DMS 273 treated with DMSO at 0.1 percent for 48 hours (cell line): ENCODE data around the gene RPH3AL.
A peak's percentile ranks its signal among the peaks of the same experiment; 100 is the strongest.

ENCODE experiments used
- DNase-seq: peaks from one replicate; lab custom pipeline; 2025; lab: John Stamatoyannopoulos, UW

The RPH3AL gene

GRCh38 chr17:336110-337021 is 16.2 kb downstream of the RPH3AL start:
- DNase-seq = no peak

- no peak for DNase-seq
These were observed 16.9 kb downstream of the RPH3AL start for GRCh38 chr17:335691-336090.

GRCh38 chr17:334974-335481 is 17.6 kb downstream of the RPH3AL start:
- DNase-seq = no peak

GRCh38 chr17:333626-334396 is 18.8 kb downstream of the RPH3AL start:
- no peak for DNase-seq

GRCh38 chr17:332558-333322 is 19.9 kb downstream of the RPH3AL start:
- no peak for DNase-seq

GRCh38 chr17:332023-332422 is 20.6 kb downstream of the RPH3AL start:
- no peak for DNase-seq

GRCh38 chr17:330993-331701 is 21.5 kb downstream of the RPH3AL start:
- DNase-seq = peak; percentile 66

- DNase-seq = no peak
These were observed 22.7 kb downstream of the RPH3AL start for GRCh38 chr17:329784-330420.

GRCh38 chr17:327971-328370 is 24.6 kb downstream of the RPH3AL start:
- DNase-seq = no peak

GRCh38 chr17:327296-327695 is 25.3 kb downstream of the RPH3AL start:
- DNase-seq = no peak

- DNase-seq = no peak
These were observed 26.5 kb downstream of the RPH3AL start for GRCh38 chr17:326010-326621.

GRCh38 chr17:325270-326009 is 27.2 kb downstream of the RPH3AL start:
- DNase-seq = no peak

- no peak for DNase-seq
These were observed 28.7 kb downstream of the RPH3AL start for GRCh38 chr17:323721-324571.

- no peak for DNase-seq
These were observed 29.4 kb downstream of the RPH3AL start for GRCh38 chr17:323181-323580.

GRCh38 chr17:322006-322780 is 30.4 kb downstream of the RPH3AL start:
- DNase-seq = no peak

GRCh38 chr17:321386-321941 is 31.1 kb downstream of the RPH3AL start:
- no peak for DNase-seq

GRCh38 chr17:320809-321385 is 31.7 kb downstream of the RPH3AL start:
- no peak for DNase-seq
